ENCODE results near the gene RBPJ.
A peak's percentile ranks its signal among the peaks of the same experiment; 100 is the strongest.

Gene RBPJ

GRCh38 chr4:26360273-26360672, 39.5 kb downstream of the RBPJ start:
- no peak overlapping the region for H3K4me3 ChIP-seq (ENCODE audit: low read depth, low read length)
- DNase-seq (ENCODE audit: low read depth, low spot score): no peak
- TF ChIP-seq, protein P1, sequence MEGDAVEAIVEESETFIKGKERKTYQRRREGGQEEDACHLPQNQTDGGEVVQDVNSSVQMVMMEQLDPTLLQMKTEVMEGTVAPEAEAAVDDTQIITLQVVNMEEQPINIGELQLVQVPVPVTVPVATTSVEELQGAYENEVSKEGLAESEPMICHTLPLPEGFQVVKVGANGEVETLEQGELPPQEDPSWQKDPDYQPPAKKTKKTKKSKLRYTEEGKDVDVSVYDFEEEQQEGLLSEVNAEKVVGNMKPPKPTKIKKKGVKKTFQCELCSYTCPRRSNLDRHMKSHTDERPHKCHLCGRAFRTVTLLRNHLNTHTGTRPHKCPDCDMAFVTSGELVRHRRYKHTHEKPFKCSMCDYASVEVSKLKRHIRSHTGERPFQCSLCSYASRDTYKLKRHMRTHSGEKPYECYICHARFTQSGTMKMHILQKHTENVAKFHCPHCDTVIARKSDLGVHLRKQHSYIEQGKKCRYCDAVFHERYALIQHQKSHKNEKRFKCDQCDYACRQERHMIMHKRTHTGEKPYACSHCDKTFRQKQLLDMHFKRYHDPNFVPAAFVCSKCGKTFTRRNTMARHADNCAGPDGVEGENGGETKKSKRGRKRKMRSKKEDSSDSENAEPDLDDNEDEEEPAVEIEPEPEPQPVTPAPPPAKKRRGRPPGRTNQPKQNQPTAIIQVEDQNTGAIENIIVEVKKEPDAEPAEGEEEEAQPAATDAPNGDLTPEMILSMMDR (IDR thresholded peaks at IDR 0.05; ENCODE audit: low read depth, low read length): no peak
- in situ Hi-C loops (cut with HindIII; ENCODE audit: low sequenced_read_pairs): no loop called here

GRCh38 chr4:26360864-26361263, 40.0 kb downstream of the RBPJ start:
- no peak for DNase-seq (ENCODE audit: low read depth, low spot score)
- H3K4me3 ChIP-seq (ENCODE audit: low read depth, low read length): no peak overlapping the region
- in situ Hi-C loops (cut with HindIII; ENCODE audit: low sequenced_read_pairs): no loop called here
- TF ChIP-seq, protein P1 (IDR thresholded peaks at IDR 0.05; ENCODE audit: low read depth, low read length): no peak

GRCh38 chr4:26361297-26361696, 40.5 kb downstream of the RBPJ start:
- no peak for DNase-seq (ENCODE audit: low read depth, low spot score)
- no peak overlapping the region for H3K4me3 ChIP-seq (ENCODE audit: low read depth, low read length)
- TF ChIP-seq, protein P1 (IDR thresholded peaks at IDR 0.05; ENCODE audit: low read depth, low read length): no peak

DNA sequence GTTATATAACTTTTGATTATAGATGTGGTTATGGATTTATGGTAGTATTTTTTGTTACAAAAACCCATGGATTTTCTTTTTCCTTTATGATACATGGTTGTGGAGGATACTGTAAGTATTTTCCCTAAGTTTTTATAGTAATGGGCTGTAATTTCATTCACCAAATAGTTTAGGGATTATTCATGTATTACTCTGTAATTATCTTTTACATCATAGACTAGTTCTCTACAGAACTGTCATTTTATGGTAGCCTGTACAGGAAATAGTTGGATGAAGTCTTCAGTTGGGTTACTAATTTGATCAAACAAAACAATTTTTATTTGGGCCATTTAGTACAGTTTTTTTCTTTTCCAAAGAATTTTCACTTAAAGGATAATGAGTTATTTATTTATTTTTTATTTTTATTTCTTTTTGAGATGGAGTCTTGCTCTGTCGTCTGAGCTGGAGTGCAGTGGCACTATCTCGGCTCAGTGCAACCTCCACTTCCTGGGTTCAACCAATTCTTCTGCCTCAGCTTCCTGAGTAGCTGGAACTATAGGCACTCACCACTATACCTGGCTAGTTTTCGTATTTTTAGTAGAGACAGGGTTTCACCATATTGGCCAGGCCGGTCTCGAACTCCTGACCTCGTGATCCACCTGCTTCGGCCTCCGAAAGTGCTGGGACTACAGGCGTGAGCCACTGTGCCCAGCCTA, 42.1 kb downstream of the RBPJ start:
- DNase-seq (ENCODE audit: low read depth, low spot score): peak; percentile 25
- no peak overlapping the region for H3K4me3 ChIP-seq (ENCODE audit: low read depth, low read length)
- TF ChIP-seq, protein P1 (IDR thresholded peaks at IDR 0.05; ENCODE audit: low read depth, low read length): no peak
- in situ Hi-C loops (cut with HindIII; ENCODE audit: low sequenced_read_pairs): no loop called here

More at GRCh38 chr4:26361297-26361696, 40.5 kb downstream of the RBPJ start:
- in situ Hi-C loops (cut with HindIII; ENCODE audit: low sequenced_read_pairs): no loop called here

DNA sequence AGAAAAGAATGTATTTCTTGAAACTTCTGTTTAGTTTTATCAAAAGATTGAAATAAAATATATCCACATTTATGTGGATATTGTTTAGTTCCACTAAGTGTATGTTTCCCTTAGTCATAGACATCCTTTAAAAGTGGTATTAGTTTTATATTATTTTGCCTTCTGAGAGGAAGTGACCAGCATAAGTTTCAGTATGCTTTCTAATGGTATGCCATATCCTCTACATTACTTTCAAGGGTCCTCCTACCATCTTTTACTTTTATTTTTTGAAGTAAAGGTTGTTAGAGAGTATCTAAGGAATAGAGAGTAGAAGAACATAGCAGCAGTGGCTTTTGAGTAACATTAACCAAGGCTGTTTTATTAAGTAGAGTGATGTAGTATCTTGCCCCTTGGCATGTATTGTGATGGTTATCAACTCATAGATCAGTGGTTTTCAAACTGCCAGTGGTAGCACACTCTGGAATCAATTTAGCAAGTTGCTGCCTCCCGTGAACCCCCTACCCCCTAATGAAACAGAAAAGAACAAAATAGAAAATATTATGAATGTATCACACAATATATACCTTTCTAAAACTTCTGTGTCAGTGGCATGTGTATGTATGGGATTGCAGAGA, 44.8 kb downstream of the RBPJ start:
- no peak for DNase-seq (ENCODE audit: low read depth, low spot score)
- H3K4me3 ChIP-seq (ENCODE audit: low read depth, low read length): no peak overlapping the region
- TF ChIP-seq, protein P1 (IDR thresholded peaks at IDR 0.05; ENCODE audit: low read depth, low read length): no peak
- in situ Hi-C loops (cut with HindIII; ENCODE audit: low sequenced_read_pairs): no loop called here

GRCh38 chr4:26367811-26368210, 47.0 kb downstream of the RBPJ start:
- no peak overlapping the region for H3K4me3 ChIP-seq (ENCODE audit: low read depth, low read length)
- in situ Hi-C loops (cut with HindIII; ENCODE audit: low sequenced_read_pairs): no loop called here
- DNase-seq (ENCODE audit: low read depth, low spot score): no peak
- TF ChIP-seq, protein P1 (IDR thresholded peaks at IDR 0.05; ENCODE audit: low read depth, low read length): no peak
